GM19467 (cell line): ENCODE measurements around the gene PIWIL4.

ENCODE experiments used
- ATAC-seq: cut with Tn5 transposase; IDR thresholded peaks from one replicate; pipeline ENCODE4 v1.9.1; 2021; ENCODE audit warnings: mild to moderate bottlenecking, moderate library complexity; ENCODE audit not compliant: unreplicated experiment

Gene PIWIL4

GRCh38 chr11:94567181-94567670 is at the start of gene PIWIL4:
TSS of gene PIWIL4 (plus strand) at chr11:94567368. CDS start at chr11:94567519, 151 bp downstream.
- no peak for ATAC-seq

- ATAC-seq = no peak
Observed at GRCh38 chr11:94518300-94518699, 48.9 kb upstream of the PIWIL4 start.

- peak; percentile 48 for ATAC-seq
Observed at GRCh38 chr11:94519478-94520084, 47.6 kb upstream of the PIWIL4 start.

- no peak for ATAC-seq
Observed at GRCh38 chr11:94521684-94522083, 45.5 kb upstream of the PIWIL4 start.

GRCh38 chr11:94524341-94524740 is 42.8 kb upstream of the PIWIL4 start:
- no peak for ATAC-seq

- ATAC-seq = no peak
Observed at GRCh38 chr11:94525546-94526324, 41.4 kb upstream of the PIWIL4 start.

- no peak for ATAC-seq
Observed at GRCh38 chr11:94526645-94527438, 40.3 kb upstream of the PIWIL4 start.

- no peak for ATAC-seq
Observed at GRCh38 chr11:94528551-94528950, 38.6 kb upstream of the PIWIL4 start.

- ATAC-seq = no peak
Observed at GRCh38 chr11:94532211-94532610, 35.0 kb upstream of the PIWIL4 start.

GRCh38 chr11:94533206-94533605 is 34.0 kb upstream of the PIWIL4 start:
- no peak for ATAC-seq

- no peak for ATAC-seq
Observed at GRCh38 chr11:94533696-94534630, 33.2 kb upstream of the PIWIL4 start.

- no peak for ATAC-seq
Observed at GRCh38 chr11:94536386-94536785, 30.8 kb upstream of the PIWIL4 start.

- no peak for ATAC-seq
Observed at GRCh38 chr11:94537031-94537600, 30.1 kb upstream of the PIWIL4 start.

- ATAC-seq = no peak
Observed at GRCh38 chr11:94539420-94539819, 27.7 kb upstream of the PIWIL4 start.

GRCh38 chr11:94543695-94544645 is 23.2 kb upstream of the PIWIL4 start, which contains the start of gene FUT4:
TSS of gene FUT4 (plus strand) at chr11:94543921. CDS start at chr11:94544134, 213 bp downstream.
- ATAC-seq = peak; percentile 87

- no peak for ATAC-seq
Observed at GRCh38 chr11:94544646-94545263, 22.4 kb upstream of the PIWIL4 start.

GRCh38 chr11:94545264-94546161 is 21.7 kb upstream of the PIWIL4 start:
- ATAC-seq = no peak

- no peak for ATAC-seq
Observed at GRCh38 chr11:94546162-94546470, 21.1 kb upstream of the PIWIL4 start.
